22Rv1 (cell line): ENCODE data around the gene TP53RK.

Source experiments
- ZFX ChIP-seq: fragments of 450-650 bp; IDR thresholded peaks from 2 replicates; pipeline ENCODE4 v1.6.1; 2017; ENCODE audit warnings: antibody characterized with exemption, borderline replicate concordance
- TF ChIP-seq, protein P1 (sequence below): fragments of 450-650 bp; IDR thresholded peaks from 2 replicates; pipeline ENCODE4 v1.5.1; 2017; ENCODE audit warnings: mild to moderate bottlenecking

DNA sequence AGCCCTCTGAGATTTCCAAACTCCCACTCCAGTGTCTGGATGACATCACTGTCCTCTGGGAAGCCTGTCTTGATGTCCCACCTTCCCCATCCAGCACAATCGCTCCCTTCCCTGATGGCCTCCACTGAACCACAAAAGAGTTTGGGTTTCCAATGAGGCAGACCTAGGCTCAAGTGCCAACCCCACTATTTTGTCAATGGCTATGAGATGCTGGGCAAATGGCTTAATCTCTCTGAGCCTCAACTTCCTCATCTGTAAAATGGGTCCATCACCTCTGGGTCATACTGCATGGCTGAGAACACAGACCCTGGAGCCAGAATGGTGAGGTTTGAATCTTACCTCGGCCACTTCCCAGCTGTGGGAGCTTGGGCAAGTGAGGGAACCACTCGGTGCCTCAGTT lies 49.7 kb downstream of the TP53RK start:
- TF ChIP-seq, protein P1, sequence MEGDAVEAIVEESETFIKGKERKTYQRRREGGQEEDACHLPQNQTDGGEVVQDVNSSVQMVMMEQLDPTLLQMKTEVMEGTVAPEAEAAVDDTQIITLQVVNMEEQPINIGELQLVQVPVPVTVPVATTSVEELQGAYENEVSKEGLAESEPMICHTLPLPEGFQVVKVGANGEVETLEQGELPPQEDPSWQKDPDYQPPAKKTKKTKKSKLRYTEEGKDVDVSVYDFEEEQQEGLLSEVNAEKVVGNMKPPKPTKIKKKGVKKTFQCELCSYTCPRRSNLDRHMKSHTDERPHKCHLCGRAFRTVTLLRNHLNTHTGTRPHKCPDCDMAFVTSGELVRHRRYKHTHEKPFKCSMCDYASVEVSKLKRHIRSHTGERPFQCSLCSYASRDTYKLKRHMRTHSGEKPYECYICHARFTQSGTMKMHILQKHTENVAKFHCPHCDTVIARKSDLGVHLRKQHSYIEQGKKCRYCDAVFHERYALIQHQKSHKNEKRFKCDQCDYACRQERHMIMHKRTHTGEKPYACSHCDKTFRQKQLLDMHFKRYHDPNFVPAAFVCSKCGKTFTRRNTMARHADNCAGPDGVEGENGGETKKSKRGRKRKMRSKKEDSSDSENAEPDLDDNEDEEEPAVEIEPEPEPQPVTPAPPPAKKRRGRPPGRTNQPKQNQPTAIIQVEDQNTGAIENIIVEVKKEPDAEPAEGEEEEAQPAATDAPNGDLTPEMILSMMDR = no peak
- TF ChIP-seq ZFX = no peak
